ENCODE measurements around the gene MYBPC2. TPM values are rescaled to one million over a fixed set of nuclear protein-coding genes. Genes with fewer than 3 reads are reported as not detected.

The MYBPC2 gene
- total and polyA plus RNA-seq, 2 donors (not counting 3 experiments of a cell fraction or from before 2014, with no cell fraction given): 0.03 TPM; not detected in 1

GRCh38 chr19:50417111-50418081 is 15.3 kb upstream of the MYBPC2 start:
- Histone ChIP-seq H4K20me1 (replicated peaks; ENCODE audit: control insufficient read depth, extremely low read depth, insufficient read depth, low read length) (no peaks in the 10 kb centered on the region), H3K27me3 (ENCODE audit: control insufficient read depth in 2 of 2, insufficient read depth in 2 of 2, low read length in 2 of 2) (peaks cover 15 to 21% of the 10 kb centered on the region in 2 experiments), H3K4me2 (ENCODE audit: insufficient read depth, low read length) (no peak overlapping the region), H3K36me3 (ENCODE audit: control insufficient read depth in 2 of 2, extremely low read depth in 1 of 2, insufficient read depth in 2 of 2, low read length in 2 of 2) (peaks cover 0 to 3% of the 10 kb centered on the region in 2 experiments), H3K9me1 (replicated peaks; ENCODE audit: control insufficient read depth, extremely low read depth, insufficient read depth, low read length) (no peaks in the 10 kb centered on the region), H3K9me3 (replicated peaks; ENCODE audit: control insufficient read depth, insufficient read depth, low read length) (no peaks in the 10 kb centered on the region), H3K4me1 (ENCODE audit: control insufficient read depth, extremely low read depth, insufficient read depth, low read length) (no peaks in the 10 kb centered on the region), H3K9ac (replicated peaks; ENCODE audit: extremely low read depth, insufficient read depth, low read length) (no peak overlapping the region), H3K27ac (ENCODE audit: insufficient read depth, low read depth, low read length) (no peak overlapping the region), H3K4me3 (replicated peaks in 1 of 3; ENCODE audit: insufficient read depth in 1 of 3, low read depth in 1 of 3, low read length in 3 of 3) (no peak overlapping the region), H3K79me2 (ENCODE audit: control insufficient read depth, insufficient read depth, low read length) (no peaks in the 10 kb centered on the region), H2AFZ (ENCODE audit: low read depth, low read length) (no peak overlapping the region)
- no TSS peak for BruUV-seq (replicated peaks)
- dilution Hi-C loops (cut with MboI; ENCODE audit: extremely low pct_ligation_motif_present, low sequenced_read_pairs): no loop called here
- CTCF ChIA-PET: interaction anchor here (1.2 kb wide), 1 partner anchor 49 kb away, joined by 8 read pairs; no protein-coding TSS in a partner anchor
- no peak for DNase-seq (ENCODE audit: low read depth, low spot score)
- TF ChIP-seq POLR2AphosphoS5 (IDR thresholded peaks at IDR 0.05; ENCODE audit: insufficient read depth, low read depth, low read length) (no peak), EZH2 (IDR thresholded peaks at IDR 0.05; ENCODE audit: borderline replicate concordance, low read depth, low read length, severe bottlenecking) (no peak), FOS (IDR thresholded peaks at IDR 0.05; ENCODE audit: borderline replicate concordance, insufficient read depth, low read length) (no peak), MYC (IDR thresholded peaks at IDR 0.05; ENCODE audit: low read depth, low read length) (no peak), POLR2A (IDR thresholded peaks at IDR 0.05; ENCODE audit: low read depth, low read length) (no peak), GATA2 (IDR thresholded peaks at IDR 0.05; ENCODE audit: insufficient read depth, insufficient read length, low read depth, low read length) (no peak), JUN (IDR thresholded peaks at IDR 0.05; ENCODE audit: borderline replicate concordance, insufficient read depth, insufficient read length, low read depth) (no peak), MAX (IDR thresholded peaks at IDR 0.05; ENCODE audit: insufficient read depth, insufficient read length) (no peak)
- TF ChIP-seq, protein P1, sequence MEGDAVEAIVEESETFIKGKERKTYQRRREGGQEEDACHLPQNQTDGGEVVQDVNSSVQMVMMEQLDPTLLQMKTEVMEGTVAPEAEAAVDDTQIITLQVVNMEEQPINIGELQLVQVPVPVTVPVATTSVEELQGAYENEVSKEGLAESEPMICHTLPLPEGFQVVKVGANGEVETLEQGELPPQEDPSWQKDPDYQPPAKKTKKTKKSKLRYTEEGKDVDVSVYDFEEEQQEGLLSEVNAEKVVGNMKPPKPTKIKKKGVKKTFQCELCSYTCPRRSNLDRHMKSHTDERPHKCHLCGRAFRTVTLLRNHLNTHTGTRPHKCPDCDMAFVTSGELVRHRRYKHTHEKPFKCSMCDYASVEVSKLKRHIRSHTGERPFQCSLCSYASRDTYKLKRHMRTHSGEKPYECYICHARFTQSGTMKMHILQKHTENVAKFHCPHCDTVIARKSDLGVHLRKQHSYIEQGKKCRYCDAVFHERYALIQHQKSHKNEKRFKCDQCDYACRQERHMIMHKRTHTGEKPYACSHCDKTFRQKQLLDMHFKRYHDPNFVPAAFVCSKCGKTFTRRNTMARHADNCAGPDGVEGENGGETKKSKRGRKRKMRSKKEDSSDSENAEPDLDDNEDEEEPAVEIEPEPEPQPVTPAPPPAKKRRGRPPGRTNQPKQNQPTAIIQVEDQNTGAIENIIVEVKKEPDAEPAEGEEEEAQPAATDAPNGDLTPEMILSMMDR (IDR thresholded peaks at IDR 0.05; ENCODE audit: extremely low read depth in 1 of 2, insufficient read depth in 1 of 2, low read depth in 1 of 2, low read length in 2 of 2): no peak
- POLR2A ChIA-PET: no interaction called here
- no peak for FAIRE-seq
- intact Hi-C loops (cut with micrococcal nuclease): no loop called here
